Type B pancreatic cell (in vitro differentiated cells): ENCODE measurements around the gene LIPI. TPM values are rescaled to one million over a fixed set of nuclear protein-coding genes. Genes with fewer than 3 reads are reported as not detected.
"Not testable (repeated sequence)": the region's sequence is repeated elsewhere in the genome, so short reads cannot be mapped to it uniquely, and the experiment has no call there.

ENCODE experiments used
- DNase-seq: peaks from one replicate; pipeline ENCODE4 v3.0.0; 2021; ENCODE audit warnings: mixed read lengths; ENCODE audit not compliant: unreplicated experiment; ENCODE audit errors: extremely low spot score
- H3K27ac Mint-ChIP-seq: 2 replicates; pipeline ENCODE4 v1.8.0; 2021; ENCODE audit warnings: mild to moderate bottlenecking, mixed read lengths
- H3K27me3 Mint-ChIP-seq: 2 replicates; pipeline ENCODE4 v1.8.0; 2021; ENCODE audit warnings: mixed read lengths
- H3K36me3 Mint-ChIP-seq: 2 replicates; pipeline ENCODE4 v1.8.0; 2021; ENCODE audit warnings: mixed read lengths
- H3K4me1 Mint-ChIP-seq: one replicate; pipeline ENCODE4 v1.8.0; 2021; ENCODE audit warnings: mixed read lengths; ENCODE audit not compliant: unreplicated experiment
- H3K4me3 Mint-ChIP-seq: 2 replicates; pipeline ENCODE4 v1.8.0; 2021; ENCODE audit warnings: mild to moderate bottlenecking, mixed read lengths
- H3K9me3 Mint-ChIP-seq: 2 replicates; pipeline ENCODE4 v1.8.0; 2021; ENCODE audit warnings: mixed read lengths
- CTCF ChIP-seq: fragments of 200-600 bp; sonication (generic); conservative IDR thresholded peaks from 2 replicates; pipeline ENCODE4 v1.5.0; 2021; ENCODE audit warnings: antibody characterized with exemption, mild to moderate bottlenecking
- total RNA-seq: library from RNA; stranded (reverse); gene quantifications from 2 replicates; pipeline ENCODE4 v1.2.1, GENCODE V29; 2021; ENCODE audit warnings: low replicate concordance

Gene LIPI
- total RNA-seq, 1 donor from 2014 or later = not detected

- Mint-ChIP-seq H3K4me3 (no peak overlapping the region), H3K27ac (no peak overlapping the region), H3K4me1 (no peaks in the 10 kb centered on the region), H3K27me3 (peaks cover 3% of the 10 kb centered on the region), H3K9me3 (no peaks in the 10 kb centered on the region), H3K36me3 (no peaks in the 10 kb centered on the region)
- no peak for DNase-seq
- no peak for TF ChIP-seq CTCF
These were observed 4.5 kb downstream of the LIPI start for GRCh38 chr21:14206222-14206621.

GRCh38 chr21:14166463-14167223 is 44.1 kb downstream of the LIPI start:
- not testable (repeated sequence) for H3K36me3 Mint-ChIP-seq, H3K4me1 Mint-ChIP-seq, H3K4me3 Mint-ChIP-seq, H3K9me3 Mint-ChIP-seq, H3K27me3 Mint-ChIP-seq, H3K27ac Mint-ChIP-seq, DNase-seq

- no peak for TF ChIP-seq CTCF
- Mint-ChIP-seq H3K4me1 (no peaks in the 10 kb centered on the region), H3K9me3 (no peaks in the 10 kb centered on the region), H3K36me3 (no peaks in the 10 kb centered on the region), H3K27me3 (no peaks in the 10 kb centered on the region), H3K4me3 (no peak overlapping the region), H3K27ac (no peak overlapping the region)
- no peak for DNase-seq
These were observed 66.8 kb downstream of the LIPI start for GRCh38 chr21:14143999-14144398.

- Mint-ChIP-seq H3K27me3 (no peaks in the 10 kb centered on the region), H3K4me3 (no peak overlapping the region), H3K4me1 (no peaks in the 10 kb centered on the region), H3K9me3 (peaks cover 13% of the 10 kb centered on the region), H3K36me3 (no peaks in the 10 kb centered on the region), H3K27ac (no peak overlapping the region)
- no peak for TF ChIP-seq CTCF
- DNase-seq = no peak
These were observed 86.5 kb downstream of the LIPI start for GRCh38 chr21:14124266-14124665.

GRCh38 chr21:14121719-14122118 is 89.0 kb downstream of the LIPI start:
- H3K27me3 Mint-ChIP-seq = no peaks in the 10 kb centered on the region
- H3K9me3 Mint-ChIP-seq = peaks cover 24% of the 10 kb centered on the region
- H3K4me3 Mint-ChIP-seq = no peak overlapping the region
- DNase-seq = no peak
- H3K36me3 Mint-ChIP-seq = no peaks in the 10 kb centered on the region
- no peak overlapping the region for H3K27ac Mint-ChIP-seq
- H3K4me1 Mint-ChIP-seq = no peaks in the 10 kb centered on the region
- no peak for TF ChIP-seq CTCF

GRCh38 chr21:14120091-14120734 is 90.5 kb downstream of the LIPI start:
- H3K27me3 Mint-ChIP-seq = no peaks in the 10 kb centered on the region
- peak; percentile 68 for TF ChIP-seq CTCF
- no peak for DNase-seq
- H3K4me3 Mint-ChIP-seq = no peak overlapping the region
- peaks cover 32% of the 10 kb centered on the region for H3K9me3 Mint-ChIP-seq
- H3K27ac Mint-ChIP-seq = no peak overlapping the region
- no peaks in the 10 kb centered on the region for H3K4me1 Mint-ChIP-seq
- H3K36me3 Mint-ChIP-seq = no peaks in the 10 kb centered on the region
